Stimulated activated CD8-positive, alpha-beta memory T cell treated with anti-CD3 and anti-CD28 coated beads, Interleukin-15, amount 100 ng/mL, for 4 hours (primary cell): Measurements from ENCODE around the gene NR2E3.

Source experiments
- DNase-seq, 2 donors: peaks; one replicate each; pipeline ENCODE4 v3.0.0-alpha.2; 2020; ENCODE audit warnings: low read depth in 2 of 2

The NR2E3 gene

GRCh38 chr15:71810256-71811035 is at the start of gene NR2E3:
Gene NR2E3 (plus strand): TSS chr15:71810554. CDS start chr15:71810744, 190 bp downstream.
- no peak for DNase-seq

DNA sequence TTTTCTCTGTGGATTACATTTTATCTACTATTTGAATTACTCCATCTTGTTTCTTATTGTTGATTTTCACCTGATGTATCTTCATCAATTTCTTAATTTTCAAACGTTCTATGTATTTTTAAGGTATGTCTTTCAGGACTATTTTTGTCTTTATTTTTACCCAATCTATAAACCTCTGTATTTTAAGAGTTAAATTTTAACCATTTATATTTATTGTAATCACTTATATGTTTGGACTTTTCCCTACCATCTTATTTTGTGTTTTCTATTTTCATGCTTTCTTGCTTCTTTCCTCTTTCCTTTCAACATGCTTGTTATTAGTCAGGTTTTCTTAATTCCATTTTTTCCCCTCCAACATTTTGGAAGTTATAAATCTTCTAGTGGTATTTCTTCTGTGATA is 49.5 kb upstream of the NR2E3 start:
- no peak for DNase-seq

DNA sequence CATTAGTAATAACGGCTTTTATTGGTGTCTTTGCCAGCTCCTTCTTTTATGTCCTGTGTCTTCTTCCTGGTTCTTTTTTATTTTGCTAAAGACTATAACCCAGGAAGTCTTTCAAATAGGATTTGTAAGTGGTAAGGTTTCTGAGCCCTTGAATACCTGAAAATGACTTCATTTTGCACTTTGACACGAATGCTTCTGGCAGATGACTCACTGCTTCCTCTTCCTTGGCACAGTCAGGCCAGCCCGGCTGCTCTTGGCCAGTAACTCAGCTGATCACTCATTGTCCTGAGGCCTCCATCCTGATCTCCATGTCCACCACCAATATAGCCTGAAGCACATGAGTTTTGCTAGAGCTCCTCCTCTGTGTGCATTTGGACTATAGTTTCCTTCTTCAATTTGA is 48.7 kb upstream of the NR2E3 start:
- DNase-seq: no peak

DNA sequence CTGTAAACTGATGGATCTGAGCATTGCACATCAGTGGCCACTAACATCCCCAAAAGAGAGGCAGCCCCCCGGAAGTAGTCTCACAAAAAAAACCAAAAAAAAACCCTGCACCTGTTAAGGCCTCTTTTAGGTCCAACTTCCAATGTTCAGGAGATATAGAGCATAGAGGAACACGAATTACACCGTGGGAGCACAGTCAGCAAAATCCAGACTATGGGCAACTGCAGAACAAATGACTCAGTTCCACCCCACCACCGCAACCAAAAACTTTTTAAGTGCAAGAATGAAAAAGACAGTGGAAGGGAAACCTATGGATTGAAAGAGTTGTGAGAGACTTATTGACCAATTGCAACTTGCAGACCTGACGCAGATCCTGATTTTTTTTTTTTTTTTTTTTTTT is 42.2 kb upstream of the NR2E3 start:
- DNase-seq: no peak

DNA sequence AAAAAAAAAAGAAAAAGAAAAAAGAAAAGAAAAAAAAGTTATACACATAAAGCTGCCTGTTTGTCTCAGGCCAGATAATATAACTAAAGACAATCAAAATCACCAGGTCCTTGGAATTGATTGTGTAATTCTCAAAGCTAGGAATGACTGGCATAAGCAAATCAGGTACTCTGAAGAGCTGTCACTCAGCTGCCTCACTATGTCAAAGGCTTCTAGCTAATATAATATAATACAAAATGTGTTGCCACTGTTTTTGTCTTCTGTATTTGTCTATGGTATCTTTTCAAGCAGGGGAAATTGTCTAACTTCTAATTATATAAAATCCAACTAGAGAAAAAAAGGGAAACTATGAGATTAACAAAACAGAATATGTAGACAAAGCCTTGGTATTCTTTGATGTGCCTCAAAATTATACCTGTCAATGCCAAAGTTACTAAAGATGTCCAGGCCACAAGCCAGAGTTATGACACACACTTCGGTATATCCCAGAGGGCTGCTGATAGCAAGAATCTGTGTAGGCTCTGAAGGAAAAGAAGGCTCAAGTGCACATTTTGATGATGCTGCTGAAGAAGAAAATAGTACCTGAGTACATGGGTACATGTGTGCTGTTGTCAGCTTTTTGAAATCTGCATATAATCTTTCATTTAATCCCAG is 37.0 kb upstream of the NR2E3 start:
- no peak for DNase-seq

- DNase-seq: no peak
Observed at GRCh38 chr15:71775856-71776255, 34.5 kb upstream of the NR2E3 start.

GRCh38 chr15:71776304-71776703 is 34.0 kb upstream of the NR2E3 start:
- no peak for DNase-seq

- no peak for DNase-seq
Observed at GRCh38 chr15:71777216-71777943, 33.0 kb upstream of the NR2E3 start.

DNA sequence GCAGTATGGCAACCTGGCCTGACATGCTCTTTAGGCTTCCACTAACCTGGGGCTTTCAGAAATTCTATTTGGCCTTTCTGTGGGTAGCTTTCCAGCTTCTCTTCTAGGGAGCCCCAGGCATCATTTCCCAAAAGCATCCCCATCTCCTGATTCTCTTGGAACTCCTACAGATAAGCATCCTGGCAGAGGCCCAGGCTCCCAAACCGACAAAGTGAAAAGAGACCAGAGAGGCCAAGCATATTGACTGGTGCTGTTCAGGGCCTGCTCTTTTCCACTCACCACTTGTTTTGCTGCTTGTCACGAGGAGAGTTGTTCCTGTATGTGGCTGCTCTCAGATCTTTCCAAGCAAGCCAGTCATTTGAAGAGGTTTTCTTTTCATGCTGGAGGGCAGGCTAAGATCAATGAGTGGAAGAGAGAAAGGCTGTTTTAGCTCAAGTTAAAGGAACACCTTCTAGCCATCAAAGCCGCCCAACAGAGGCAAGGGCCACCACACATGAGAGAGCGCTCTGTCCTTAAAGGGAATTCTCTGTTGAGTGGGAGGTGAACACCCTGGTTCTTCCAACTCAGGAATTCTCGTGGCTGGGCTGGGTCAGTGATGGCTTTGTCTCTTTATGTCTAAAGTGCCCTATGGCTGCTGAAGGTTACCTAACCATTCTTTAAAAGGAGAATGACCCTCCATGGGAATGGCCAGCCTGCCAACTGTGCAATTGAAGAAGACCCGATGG is 31.1 kb upstream of the NR2E3 start:
- no peak for DNase-seq

- peak in 1 of 2 donors; percentile 5 for DNase-seq
Observed at GRCh38 chr15:71780115-71780976, 30.0 kb upstream of the NR2E3 start.

DNA sequence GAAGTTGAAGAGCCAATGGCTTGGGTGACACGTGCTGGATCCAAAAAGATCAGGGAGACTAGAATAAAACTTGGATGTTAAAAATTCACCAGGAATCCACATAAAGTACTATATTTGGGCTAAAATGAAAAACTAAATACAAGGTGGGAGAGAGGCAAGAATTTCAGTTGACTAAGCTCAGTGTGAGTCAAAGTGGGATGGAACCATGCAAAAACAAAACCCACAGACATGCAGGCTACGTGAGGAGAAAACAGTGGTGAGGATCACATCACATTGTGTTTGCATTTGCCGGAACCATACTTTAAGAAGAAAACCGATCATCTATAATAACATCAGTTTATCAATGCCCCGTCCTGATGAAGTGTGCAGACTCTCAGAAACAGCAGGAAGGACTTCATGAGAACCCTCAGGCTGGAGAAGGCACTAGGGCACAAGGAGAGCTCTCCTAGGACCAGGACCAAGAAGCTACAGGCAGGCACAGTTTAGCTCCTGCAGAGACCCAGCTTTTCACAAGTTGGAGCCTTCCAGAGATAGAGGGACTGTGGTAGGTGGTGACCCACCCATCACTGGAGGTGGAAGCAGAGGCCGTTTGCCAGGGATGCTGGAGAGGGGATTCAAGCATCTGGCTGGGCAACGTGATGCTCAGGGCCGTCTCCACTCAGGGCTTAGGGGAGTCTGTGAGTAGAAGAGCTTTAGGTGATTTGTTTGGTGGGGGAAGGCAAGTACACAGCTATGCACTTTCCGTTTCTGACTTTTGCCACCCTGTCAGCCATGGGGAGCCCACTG is 29.0 kb upstream of the NR2E3 start:
- no peak for DNase-seq

GRCh38 chr15:71781965-71782265 is 28.4 kb upstream of the NR2E3 start:
- DNase-seq: no peak

DNA sequence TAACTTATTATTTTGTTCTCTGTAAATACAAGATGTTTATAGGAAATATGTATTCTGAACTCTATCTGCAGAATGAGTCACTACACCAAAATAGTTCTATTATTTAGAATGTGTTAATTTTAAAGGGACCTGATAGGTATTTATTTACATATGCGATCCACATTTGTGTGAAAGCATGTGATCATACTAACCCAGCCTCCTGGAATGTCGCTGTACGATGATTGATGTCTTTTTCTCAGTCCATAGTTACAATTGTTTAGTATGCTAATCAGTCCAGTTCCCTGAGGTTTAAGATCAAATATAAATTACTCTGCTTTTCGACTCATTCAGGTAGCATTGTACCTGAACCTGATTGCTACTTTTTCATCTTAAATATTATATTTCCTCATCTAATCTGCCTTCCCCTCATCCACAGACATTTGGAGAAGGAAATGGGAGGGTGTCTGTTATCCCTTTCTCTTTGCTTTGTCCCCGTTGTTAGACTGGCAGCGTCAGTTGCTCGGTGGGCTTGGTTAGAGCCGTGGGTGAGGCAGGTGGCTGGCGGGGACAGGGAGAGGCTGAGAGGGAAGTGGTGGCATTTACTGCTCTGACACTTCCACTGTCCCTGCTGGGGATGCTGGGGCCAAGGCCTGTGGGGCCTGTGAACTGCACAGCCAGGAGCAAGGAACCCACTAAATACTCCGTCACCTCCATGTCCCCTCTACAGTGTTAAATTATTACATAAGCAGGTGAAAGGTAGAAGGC is 27.8 kb upstream of the NR2E3 start:
- no peak for DNase-seq

GRCh38 chr15:71784719-71785118 is 25.6 kb upstream of the NR2E3 start:
- DNase-seq: no peak

- DNase-seq: no peak
Observed at GRCh38 chr15:71785996-71786395, 24.4 kb upstream of the NR2E3 start.

GRCh38 chr15:71786673-71787072 is 23.7 kb upstream of the NR2E3 start:
- DNase-seq: no peak

DNA sequence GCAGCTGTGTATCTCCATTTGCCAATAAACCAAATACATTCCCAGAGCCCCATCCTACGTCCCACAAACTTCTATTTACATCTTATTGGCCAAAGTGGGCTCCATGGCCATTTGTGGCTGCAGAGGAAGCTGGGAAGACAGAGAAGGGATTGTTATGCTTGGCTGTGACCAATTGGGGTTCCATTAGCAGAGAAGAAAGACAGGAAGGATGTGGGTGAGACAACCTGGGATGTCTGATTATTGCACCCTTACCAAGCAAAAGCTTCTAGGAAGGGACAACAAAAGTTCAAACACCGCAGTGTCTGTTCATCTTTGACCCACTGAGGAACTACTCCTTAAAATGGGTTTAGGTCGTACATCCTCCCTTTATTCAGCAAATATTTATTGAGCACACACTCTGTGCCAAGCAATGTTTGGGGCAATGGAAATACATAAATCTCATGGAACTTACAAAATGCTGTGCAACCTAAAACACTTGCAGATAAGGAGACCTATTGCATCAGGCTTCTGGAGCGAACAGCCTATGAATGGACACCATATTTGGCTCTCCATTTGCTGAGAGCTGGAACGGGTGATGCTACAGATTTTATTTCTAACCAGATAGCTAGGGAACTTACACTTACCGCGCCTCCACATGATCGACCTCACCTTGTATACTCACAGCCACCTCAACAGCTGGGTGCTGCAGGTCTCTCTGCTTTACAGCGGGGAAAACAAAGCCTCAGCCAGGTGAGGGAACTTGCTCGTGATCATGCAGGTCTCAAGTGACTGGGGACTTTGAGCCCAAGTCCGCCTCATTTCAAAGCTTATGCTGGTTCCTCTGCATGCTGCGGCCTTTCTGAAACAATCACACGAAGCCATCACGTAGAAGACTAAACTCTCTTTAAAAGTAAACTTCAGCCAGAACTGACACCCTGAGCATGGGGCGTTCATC is 21.4 kb upstream of the NR2E3 start:
- no peak for DNase-seq

- DNase-seq: no peak
Observed at GRCh38 chr15:71789616-71790015, 20.7 kb upstream of the NR2E3 start.

- no peak for DNase-seq
Observed at GRCh38 chr15:71790081-71790480, 20.3 kb upstream of the NR2E3 start.
